Measurements from ENCODE around the gene CALHM6.

CALHM6 gene

DNA sequence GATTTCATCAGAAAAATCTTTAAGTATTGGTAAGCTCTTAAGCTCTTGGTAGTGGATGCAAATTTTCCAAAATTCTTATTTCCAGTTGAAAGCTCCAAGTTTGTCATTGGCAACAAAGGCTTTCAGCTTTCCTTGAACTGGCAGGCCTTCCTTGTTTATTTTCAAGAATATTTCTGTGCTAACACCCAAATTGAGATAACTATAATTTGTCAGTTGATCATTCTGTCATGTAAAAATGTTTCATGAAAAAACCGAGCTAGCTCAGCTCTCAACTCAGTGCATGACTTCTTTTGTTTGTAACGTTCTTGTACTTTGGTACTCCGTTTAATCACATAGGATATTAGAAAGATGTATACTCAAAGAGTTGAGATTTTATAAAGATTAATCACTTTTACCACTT, 38.9 kb upstream of the CALHM6 start:
- Mint-ChIP-seq H3K27me3 (ENCODE audit: low read depth, poor library complexity) (no peaks in the 10 kb centered on the region), H3K4me3 (no peak overlapping the region), H3K9me3 (no peaks in the 10 kb centered on the region), H3K4me1 (peaks cover 5% of the 10 kb centered on the region), H3K27ac (no peak overlapping the region), H3K36me3 (ENCODE audit: low read depth) (peaks cover 27% of the 10 kb centered on the region)
- TF ChIP-seq, protein P1, sequence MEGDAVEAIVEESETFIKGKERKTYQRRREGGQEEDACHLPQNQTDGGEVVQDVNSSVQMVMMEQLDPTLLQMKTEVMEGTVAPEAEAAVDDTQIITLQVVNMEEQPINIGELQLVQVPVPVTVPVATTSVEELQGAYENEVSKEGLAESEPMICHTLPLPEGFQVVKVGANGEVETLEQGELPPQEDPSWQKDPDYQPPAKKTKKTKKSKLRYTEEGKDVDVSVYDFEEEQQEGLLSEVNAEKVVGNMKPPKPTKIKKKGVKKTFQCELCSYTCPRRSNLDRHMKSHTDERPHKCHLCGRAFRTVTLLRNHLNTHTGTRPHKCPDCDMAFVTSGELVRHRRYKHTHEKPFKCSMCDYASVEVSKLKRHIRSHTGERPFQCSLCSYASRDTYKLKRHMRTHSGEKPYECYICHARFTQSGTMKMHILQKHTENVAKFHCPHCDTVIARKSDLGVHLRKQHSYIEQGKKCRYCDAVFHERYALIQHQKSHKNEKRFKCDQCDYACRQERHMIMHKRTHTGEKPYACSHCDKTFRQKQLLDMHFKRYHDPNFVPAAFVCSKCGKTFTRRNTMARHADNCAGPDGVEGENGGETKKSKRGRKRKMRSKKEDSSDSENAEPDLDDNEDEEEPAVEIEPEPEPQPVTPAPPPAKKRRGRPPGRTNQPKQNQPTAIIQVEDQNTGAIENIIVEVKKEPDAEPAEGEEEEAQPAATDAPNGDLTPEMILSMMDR (IDR thresholded peaks at IDR 0.05): no peak
- DNase-seq: no peak

DNA sequence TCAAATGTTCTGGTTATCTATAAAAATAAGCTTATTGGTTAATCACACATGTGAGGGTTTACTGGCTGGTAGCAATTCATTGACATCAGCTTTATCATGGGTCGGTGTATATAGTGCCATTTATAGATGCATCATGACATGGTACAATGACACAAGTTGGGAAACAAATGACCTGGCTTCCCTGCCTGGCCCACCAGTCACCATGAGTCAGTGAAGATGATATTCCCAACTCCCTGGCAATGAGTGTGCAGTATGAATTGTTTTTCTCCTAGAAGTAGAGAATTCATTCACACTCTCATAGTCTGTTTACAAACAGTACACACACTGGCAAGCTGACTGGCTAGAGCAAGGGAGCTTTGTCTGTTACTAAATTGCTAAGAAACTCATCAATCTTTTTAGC, 37.2 kb upstream of the CALHM6 start:
- no peak for DNase-seq
- Mint-ChIP-seq H3K27me3 (ENCODE audit: low read depth, poor library complexity) (no peaks in the 10 kb centered on the region), H3K9me3 (no peaks in the 10 kb centered on the region), H3K4me3 (no peak overlapping the region), H3K4me1 (no peaks in the 10 kb centered on the region), H3K27ac (no peak overlapping the region), H3K36me3 (ENCODE audit: low read depth) (peaks cover 37% of the 10 kb centered on the region)
- TF ChIP-seq, protein P1 (IDR thresholded peaks at IDR 0.05): no peak

DNA sequence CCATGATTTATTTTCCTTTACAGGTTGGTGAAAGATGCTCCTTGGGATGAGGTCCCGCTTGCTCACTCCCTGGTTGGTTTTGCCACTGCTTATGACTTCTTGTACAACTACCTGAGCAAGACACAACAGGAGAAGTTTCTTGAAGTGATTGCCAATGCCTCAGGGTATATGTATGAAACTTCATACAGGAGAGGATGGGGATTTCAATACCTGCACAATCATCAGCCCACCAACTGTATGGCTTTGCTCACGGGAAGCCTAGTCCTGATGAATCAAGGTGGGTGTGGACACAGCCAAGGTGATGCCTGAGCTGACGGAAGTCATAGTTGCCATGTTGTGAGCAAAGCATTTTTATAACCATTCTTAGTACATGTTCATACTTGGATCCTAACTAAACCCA, 34.6 kb upstream of the CALHM6 start:
- Mint-ChIP-seq H3K4me3 (no peak overlapping the region), H3K27me3 (ENCODE audit: low read depth, poor library complexity) (no peaks in the 10 kb centered on the region), H3K36me3 (ENCODE audit: low read depth) (peaks cover 57% of the 10 kb centered on the region), H3K9me3 (no peaks in the 10 kb centered on the region), H3K27ac (no peak overlapping the region), H3K4me1 (no peaks in the 10 kb centered on the region)
- DNase-seq: no peak
- TF ChIP-seq, protein P1 (IDR thresholded peaks at IDR 0.05): no peak

DNA sequence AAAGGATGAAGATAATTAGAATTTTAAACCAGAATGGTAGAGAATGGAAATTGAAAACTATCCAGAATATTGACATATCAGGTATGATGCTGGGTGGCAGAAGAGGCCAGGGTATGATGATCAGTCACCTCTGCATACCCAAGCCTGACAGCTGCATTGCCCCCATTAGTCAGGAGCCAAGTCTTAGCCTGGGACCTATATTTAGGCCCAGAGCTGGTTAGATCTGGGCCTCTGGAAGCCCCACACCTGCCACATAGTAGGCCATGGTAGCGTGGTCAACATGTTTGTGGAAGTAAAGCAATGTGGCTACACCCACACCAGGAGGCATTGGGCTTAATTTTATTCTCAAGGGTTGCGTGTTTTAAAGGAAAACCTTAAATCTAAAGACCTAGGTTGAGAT, 32.1 kb upstream of the CALHM6 start:
- H3K27ac Mint-ChIP-seq: no peak overlapping the region
- TF ChIP-seq, protein P1 (IDR thresholded peaks at IDR 0.05): no peak
- no peaks in the 10 kb centered on the region for H3K9me3 Mint-ChIP-seq

DNA sequence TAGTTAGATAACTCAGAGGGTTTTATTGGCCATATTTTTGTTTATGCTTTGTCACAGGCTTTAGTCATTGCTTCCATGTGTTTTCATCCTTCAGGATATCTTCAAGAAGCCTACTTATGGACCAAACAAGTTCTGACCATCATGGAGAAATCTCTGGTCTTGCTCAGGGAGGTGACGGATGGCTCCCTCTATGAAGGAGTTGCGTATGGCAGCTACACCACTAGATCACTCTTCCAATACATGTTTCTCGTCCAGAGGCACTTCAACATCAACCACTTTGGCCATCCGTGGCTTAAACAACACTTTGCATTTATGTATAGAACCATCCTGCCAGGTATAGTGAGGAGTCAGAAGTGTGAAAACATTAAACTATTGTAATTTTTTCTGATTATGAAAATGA, 30.3 kb upstream of the CALHM6 start:
- peaks cover 71% of the 10 kb centered on the region for H3K36me3 Mint-ChIP-seq (ENCODE audit: low read depth)
- H3K27ac Mint-ChIP-seq: peak overlapping the region; percentile 68
- no peaks in the 10 kb centered on the region for H3K27me3 Mint-ChIP-seq (ENCODE audit: low read depth, poor library complexity)
- H3K4me3 Mint-ChIP-seq: no peak overlapping the region
- peaks cover 22% of the 10 kb centered on the region for H3K4me1 Mint-ChIP-seq
- H3K9me3 Mint-ChIP-seq: no peaks in the 10 kb centered on the region
- DNase-seq: no peak
- TF ChIP-seq, protein P1 (IDR thresholded peaks at IDR 0.05): no peak

More for the DNA sequence above, 32.1 kb upstream of the CALHM6 start:
- H3K27me3 Mint-ChIP-seq (ENCODE audit: low read depth, poor library complexity): no peaks in the 10 kb centered on the region
- peaks cover 18% of the 10 kb centered on the region for H3K4me1 Mint-ChIP-seq
- no peak overlapping the region for H3K4me3 Mint-ChIP-seq
- peaks cover 70% of the 10 kb centered on the region for H3K36me3 Mint-ChIP-seq (ENCODE audit: low read depth)
- no peak for DNase-seq

DNA sequence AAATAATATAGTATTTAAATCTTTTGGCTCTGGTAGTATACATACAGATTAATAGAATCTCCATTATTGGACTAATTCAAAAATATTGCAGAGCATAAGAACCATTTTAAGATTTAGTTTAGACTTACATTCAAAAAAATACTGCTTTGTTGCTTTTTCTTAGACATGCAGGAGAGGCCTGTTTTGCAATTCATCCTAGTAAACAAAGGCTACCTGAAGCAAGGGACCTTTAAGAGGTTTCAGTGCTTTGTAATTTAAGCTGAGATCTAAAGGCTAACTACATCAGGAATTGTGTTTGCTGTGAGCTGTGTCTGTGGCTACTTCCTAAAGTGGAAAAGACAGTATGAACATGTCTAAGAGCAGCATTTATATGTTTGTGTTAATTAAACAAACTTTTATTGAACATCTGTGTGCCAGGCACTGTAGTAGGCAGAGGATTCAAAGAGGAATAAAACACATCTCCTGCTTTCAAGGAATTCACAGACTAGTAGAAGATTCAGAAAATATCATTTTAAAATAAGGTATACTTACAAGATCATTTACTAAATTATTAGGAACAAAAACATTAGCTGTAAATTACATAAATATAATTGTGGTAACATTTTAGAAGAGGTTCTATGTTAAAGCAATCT, 29.1 kb upstream of the CALHM6 start:
- no peak for DNase-seq
- Mint-ChIP-seq H3K4me1 (peaks cover 34% of the 10 kb centered on the region), H3K27me3 (ENCODE audit: low read depth, poor library complexity) (no peaks in the 10 kb centered on the region), H3K36me3 (ENCODE audit: low read depth) (peaks cover 71% of the 10 kb centered on the region), H3K9me3 (no peaks in the 10 kb centered on the region), H3K4me3 (no peak overlapping the region), H3K27ac (peak overlapping the region; percentile 54)
- TF ChIP-seq, protein P1 (IDR thresholded peaks at IDR 0.05): no peak

Measured in nephron progenitor cell (in vitro differentiated cells).